Urinary bladder (tissue), 4 donors: ENCODE measurements around the gene WDR33. TPM values are rescaled to one million over a fixed set of nuclear protein-coding genes. Genes with fewer than 3 reads are reported as not detected.
"Not testable (repeated sequence)": the region's sequence is repeated elsewhere in the genome, so short reads cannot be mapped to it uniquely, and the experiment has no call there.

Experiments used
- DNase-seq: peaks from one replicate; pipeline ENCODE4 v3.0.0-alpha.2; 2015; ENCODE audit errors: extremely low spot score
- H3K27ac ChIP-seq: one replicate; pipeline ENCODE4 v1.5.1; 2013; ENCODE audit warnings: low read depth, mild to moderate bottlenecking, moderate library complexity
- H3K36me3 ChIP-seq: one replicate; pipeline ENCODE4 v1.6.1; 2013; ENCODE audit warnings: mild to moderate bottlenecking, moderate library complexity; ENCODE audit not compliant: insufficient read depth
- H3K4me1 ChIP-seq: one replicate; pipeline ENCODE4 v1.6.1; 2013; ENCODE audit warnings: mild to moderate bottlenecking, moderate library complexity; ENCODE audit not compliant: insufficient read depth
- H3K4me3 ChIP-seq: one replicate; pipeline ENCODE4 v1.5.1; 2013; ENCODE audit warnings: low read depth, low read length
- WGBS: extraction: QIAGEN DNeasy Blood & Tissue Kit; methylation state at CpG from one replicate; pipeline ENCODE4 v1.1.7; 2013; 5-methylcytosine and 5-hydroxymethylcytosine counted together
- polyA plus RNA-seq: library from polyadenylated mRNA; stranded (reverse); fragments of 200-250 nt; gene quantifications from one replicate; pipeline ENCODE4 v1.2.3, GENCODE V29; 2013
- total RNA-seq: library from RNA; depleted of rRNA; stranded (reverse); fragments of >200 nt; gene quantifications from one replicate; pipeline ENCODE4 v1.2.3, GENCODE V29; 2014
- donor health status: healthy with polysubstance abuse.
- donor health status: healthy.

WDR33 gene
- total RNA-seq, result 88.7 TPM
- 15.7 TPM for polyA plus RNA-seq

DNA sequence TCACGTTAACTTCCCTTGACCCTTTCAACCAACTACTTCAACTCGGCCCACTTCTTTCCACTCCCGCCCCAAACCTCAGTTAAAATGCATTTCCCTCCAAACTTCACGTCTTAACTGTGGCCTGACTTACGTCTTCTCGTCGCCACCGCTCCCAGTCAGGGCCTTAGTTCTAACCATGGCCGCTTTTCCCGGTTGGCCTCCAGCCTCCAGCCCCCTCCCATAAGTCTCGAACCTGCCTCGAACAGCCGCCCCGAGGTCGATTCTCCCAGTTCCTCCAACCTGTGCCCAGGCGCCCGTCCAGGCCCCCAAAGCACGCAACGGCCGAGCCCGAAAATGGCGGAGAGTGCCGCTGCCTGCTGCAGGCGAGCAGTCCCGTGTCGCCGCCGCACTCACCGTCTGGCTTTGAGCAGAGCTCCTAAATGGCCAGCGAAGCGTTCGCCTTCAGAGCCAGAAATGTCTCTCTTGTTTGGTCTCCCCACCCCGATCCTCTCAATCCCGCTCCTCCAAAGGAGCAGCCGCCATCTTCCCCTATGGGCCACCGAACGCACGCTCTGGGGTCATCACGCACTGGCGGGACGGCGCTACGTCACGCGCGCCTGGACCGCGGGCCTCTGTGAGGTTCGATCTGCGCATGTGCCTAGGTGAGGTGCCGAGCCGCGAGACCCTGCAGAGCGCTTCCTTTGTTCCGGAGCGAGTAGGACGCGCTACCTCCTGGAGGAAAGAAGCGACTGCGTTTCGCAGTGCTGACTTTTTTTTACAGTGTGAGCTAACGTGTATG, at the start of gene WDR33:
WDR33 (minus strand) TSS at position 553 of the 778 bp plus-strand sequence. CDS start 40,190 bp downstream, outside the sequence.
- whole genome bisulfite sequencing, result under 1% methylated on average over 62 of the region's 62 CpGs
- peaks cover 1% of the 10 kb centered on the region for H3K4me1 ChIP-seq

DNA sequence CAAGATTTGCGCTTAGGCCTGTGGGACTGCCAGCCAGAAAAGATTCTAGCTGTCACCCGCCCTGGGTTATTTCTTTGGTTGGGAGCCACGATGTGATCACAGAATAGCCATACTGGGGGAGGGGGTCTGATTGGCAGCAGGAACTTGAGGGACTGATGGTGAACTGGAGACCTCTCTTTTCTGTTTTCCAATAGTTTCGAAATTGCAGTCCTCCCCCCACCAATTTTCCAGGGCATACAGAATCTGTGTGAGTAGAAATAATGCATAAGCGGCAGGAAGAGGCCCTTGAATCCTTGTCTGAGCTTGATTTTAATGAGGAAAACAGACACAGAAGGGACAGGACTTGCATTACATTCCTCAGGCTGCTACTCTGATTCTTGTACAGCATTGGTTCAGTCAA, 49.2 kb upstream of the WDR33 start:
- no peak overlapping the region for H3K27ac ChIP-seq
- H3K4me3 ChIP-seq, result no peak overlapping the region
- DNase-seq, result no peak
- H3K36me3 ChIP-seq, result peaks cover 2% of the 10 kb centered on the region
- 51% methylated on average over 5 of the region's 5 CpGs for WGBS
- no peaks in the 10 kb centered on the region for H3K4me1 ChIP-seq

More for the DNA sequence above, at the start of gene WDR33:
- peak within 1 kb of the TSS; percentile 90 for H3K27ac ChIP-seq
- peak; percentile 85 for DNase-seq
- H3K36me3 ChIP-seq, result no peaks in the 10 kb centered on the region
- peak within 1 kb of the TSS; percentile 58 for H3K4me3 ChIP-seq

DNA sequence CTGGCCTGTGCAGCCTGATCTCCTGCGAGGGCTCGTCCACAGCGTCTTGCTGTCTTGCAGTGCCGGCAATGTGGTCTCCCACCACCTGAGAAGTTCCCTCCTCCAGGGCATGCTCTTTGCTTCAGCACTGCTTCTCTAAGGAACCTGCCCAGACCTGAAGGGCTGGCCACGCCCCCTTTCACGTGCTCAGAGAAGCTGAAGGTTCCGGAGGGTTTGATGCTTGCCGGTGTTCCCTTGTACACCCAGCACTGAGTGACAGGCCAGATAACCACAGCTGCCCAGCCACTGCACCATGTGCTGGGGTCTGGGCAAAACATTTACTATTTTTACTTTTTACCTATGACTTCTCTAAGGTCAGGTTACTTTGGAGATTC, 48.7 kb upstream of the WDR33 start:
- peaks cover under 1% of the 10 kb centered on the region for H3K36me3 ChIP-seq
- H3K4me3 ChIP-seq, result no peak overlapping the region
- WGBS, result 11% methylated on average over 8 of the region's 8 CpGs
- H3K4me1 ChIP-seq, result no peaks in the 10 kb centered on the region
- no peak overlapping the region for H3K27ac ChIP-seq
- peak; percentile 59 for DNase-seq

DNA sequence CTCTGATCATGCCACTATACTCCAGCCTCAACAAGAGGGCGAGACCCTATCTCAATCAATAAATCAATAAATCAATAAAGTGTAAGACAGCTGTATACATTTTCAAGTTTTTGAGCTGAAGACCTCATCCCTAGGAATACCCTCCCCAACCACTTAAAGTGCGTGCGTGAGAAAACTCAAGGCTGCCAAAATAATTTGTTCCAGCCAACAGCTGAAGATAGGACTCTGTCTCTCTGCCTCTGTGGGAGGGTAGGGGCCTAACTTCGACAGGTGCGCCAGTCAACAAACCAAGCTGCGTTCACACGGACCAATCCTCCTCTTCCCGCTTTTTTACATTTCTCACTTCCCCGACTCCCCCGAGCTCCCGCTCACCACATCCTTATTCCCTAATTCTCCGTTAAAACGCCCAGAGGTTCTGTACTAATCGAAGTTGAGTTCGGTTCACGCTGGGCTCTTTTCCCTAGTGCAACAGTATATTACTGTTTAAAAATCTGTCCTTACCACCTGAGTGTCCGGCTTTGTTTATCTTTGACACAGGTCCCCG, 46.4 kb upstream of the WDR33 start:
- no peaks in the 10 kb centered on the region for H3K4me1 ChIP-seq

DNA sequence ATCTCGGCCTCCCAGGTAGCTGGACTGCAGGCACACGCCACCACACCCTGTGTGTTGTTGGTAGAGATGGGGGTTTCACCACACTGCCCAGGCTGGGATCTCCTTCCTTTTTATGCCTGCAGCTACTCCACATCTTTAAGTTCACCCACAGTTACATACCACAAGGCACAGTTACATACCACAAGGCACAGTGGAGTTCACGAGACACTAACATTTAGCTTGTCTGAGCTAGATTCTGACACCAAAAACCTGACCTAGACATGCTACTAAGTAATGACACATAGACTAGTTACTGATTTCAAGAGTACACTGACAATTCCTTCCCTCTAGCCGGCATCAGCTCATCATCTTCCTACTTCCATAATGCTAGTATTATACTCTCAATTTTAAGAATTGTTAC, 42.7 kb upstream of the WDR33 start:
- no peaks in the 10 kb centered on the region for H3K36me3 ChIP-seq
- no peak overlapping the region for H3K4me3 ChIP-seq
- WGBS, result 84% methylated on average over 4 of the region's 4 CpGs
- H3K27ac ChIP-seq, result no peak overlapping the region
- no peaks in the 10 kb centered on the region for H3K4me1 ChIP-seq
- no peak for DNase-seq

More for the DNA sequence above, 46.4 kb upstream of the WDR33 start:
- 2% methylated on average over 18 of the region's 18 CpGs for WGBS
- no peak for DNase-seq
- H3K4me3 ChIP-seq, result peak overlapping the region; percentile 93
- H3K36me3 ChIP-seq, result no peaks in the 10 kb centered on the region
- H3K27ac ChIP-seq, result no peak overlapping the region

DNA sequence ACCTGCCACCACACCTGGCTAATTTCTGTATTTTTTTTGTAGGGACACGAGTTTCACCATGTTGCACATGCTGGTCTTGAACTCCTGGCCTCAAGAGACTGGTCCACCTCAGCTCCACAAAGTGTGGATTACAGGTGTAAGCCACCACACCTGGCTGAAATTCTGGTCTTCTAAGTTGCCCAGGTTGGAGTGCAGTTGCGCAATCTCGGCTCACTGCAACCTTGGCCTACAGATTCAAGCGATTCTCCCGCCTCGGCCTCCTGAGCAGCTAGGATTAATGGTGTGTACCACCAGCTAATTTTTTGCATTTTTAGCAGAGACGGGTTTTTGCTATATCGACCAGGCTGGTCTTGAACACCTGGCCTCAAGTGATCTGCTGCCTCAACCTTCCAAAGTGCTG, 41.4 kb upstream of the WDR33 start:
- Histone ChIP-seq H3K4me1 (no peaks in the 10 kb centered on the region), H3K4me3 (no peak overlapping the region), H3K27ac (no peak overlapping the region), H3K36me3 (no peaks in the 10 kb centered on the region)
- 97% methylated on average over 8 of the region's 8 CpGs for WGBS
- no peak for DNase-seq

DNA sequence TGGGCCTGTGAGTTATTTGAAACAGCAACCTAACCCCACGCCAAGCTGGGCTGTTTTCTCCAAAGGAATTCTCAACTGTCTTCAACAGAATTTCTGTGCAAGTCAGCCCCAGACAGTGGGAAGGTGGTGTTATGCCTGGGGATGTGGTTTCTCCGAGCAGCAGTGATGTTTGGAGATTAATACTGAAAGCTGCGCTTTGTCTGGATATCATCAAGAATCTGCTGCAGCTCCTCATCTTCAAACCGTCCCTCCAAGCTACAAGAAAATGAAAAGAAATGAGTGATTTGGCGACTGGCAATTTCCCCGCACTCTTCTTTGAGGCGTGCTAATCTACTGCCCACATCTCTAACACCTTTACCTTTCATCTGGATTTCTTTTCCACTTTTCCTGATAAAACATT, 37.0 kb upstream of the WDR33 start:
- no peak overlapping the region for H3K4me3 ChIP-seq

DNA sequence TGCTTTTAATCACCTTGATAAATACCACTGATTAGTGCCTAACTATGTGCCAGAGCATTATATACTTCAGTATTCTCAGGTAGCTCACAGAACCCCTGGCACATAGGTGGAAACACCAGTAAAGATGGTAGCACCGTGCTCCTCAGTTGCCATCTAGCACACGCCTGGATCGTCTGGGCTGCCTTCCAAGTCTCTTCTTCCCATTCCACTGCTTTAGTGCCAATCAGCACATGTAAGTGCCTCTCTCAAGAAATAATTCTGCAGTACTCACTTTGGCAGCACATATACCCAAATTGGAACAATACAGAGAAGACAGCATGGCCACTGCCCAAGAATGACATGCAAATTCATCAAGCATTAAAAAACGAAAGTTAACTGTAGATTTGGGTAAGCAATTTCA, 34.0 kb upstream of the WDR33 start:
- WGBS, result 80% methylated on average over 4 of the region's 4 CpGs
- H3K36me3 ChIP-seq, result peaks cover 6% of the 10 kb centered on the region
- H3K4me1 ChIP-seq, result no peaks in the 10 kb centered on the region
- DNase-seq, result no peak
- no peak overlapping the region for H3K4me3 ChIP-seq
- no peak overlapping the region for H3K27ac ChIP-seq

More for the DNA sequence above, 37.0 kb upstream of the WDR33 start:
- 87% methylated on average over 7 of the region's 7 CpGs for WGBS
- Histone ChIP-seq H3K27ac (no peak overlapping the region), H3K36me3 (peaks cover 6% of the 10 kb centered on the region), H3K4me1 (no peaks in the 10 kb centered on the region)
- DNase-seq, result no peak

DNA sequence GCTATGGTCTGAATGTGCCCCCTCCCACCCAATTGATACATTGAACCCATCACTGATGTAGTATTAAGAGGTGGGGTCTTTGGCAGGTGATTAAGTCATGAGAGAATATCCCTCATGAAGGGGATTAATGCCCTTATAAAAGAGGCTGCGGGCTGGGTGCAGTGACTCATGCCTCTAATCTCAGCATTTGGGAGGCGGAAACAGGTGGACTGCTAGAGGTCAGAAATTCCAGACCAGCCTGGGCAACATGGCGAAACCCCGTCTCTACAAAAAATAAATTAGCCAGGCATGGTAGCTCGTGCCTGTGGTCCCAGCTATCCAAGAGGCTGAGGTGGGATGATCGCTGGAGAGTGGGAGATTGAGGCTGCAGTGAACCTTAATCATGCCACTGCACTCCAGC, 32.7 kb upstream of the WDR33 start:
- no peak for DNase-seq
- H3K4me3 ChIP-seq, result no peak overlapping the region
- H3K36me3 ChIP-seq, result peaks cover 6% of the 10 kb centered on the region
- no peaks in the 10 kb centered on the region for H3K4me1 ChIP-seq
- WGBS, result 94% methylated on average over 6 of the region's 6 CpGs
- no peak overlapping the region for H3K27ac ChIP-seq

DNA sequence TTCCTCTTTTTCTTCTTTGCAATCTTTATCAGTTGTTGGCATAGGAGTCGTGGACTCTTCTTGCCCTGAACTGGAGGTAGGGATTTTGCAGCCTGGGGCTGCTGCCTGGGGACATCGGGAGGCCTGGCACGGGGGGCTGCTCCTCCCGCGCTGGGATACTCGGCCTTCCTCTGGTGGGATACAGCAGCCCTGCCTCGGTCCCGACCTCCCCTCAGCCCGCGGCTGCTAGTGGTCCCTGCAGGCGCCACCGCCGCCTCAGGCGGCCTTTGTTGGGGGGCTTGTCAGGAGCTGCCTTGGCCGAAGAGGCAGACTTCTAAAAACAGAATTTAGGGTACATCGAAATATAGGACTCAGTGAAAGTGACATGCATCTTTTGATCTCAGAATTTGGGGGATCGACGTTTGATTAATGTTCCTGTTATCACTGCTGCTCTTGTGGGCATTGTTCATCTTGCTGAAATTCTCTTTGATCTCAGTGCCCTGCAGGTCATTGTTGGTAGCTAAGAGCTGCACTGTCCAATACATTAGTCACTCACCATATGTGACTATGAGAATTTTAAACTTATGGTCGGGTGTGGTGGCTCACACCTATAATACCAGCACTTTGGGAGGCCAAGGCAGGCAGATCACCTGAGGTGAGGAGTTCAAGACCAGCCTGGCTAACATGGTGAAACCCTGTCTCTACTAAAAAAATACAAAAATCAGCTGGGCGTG, 30.7 kb upstream of the WDR33 start:
- H3K4me3 ChIP-seq, result no peak overlapping the region
- H3K36me3 ChIP-seq, result peaks cover under 1% of the 10 kb centered on the region
- H3K4me1 ChIP-seq, result no peaks in the 10 kb centered on the region
- 81% methylated on average over 20 of the region's 20 CpGs for WGBS
- H3K27ac ChIP-seq, result no peak overlapping the region
- DNase-seq, result no peak

DNA sequence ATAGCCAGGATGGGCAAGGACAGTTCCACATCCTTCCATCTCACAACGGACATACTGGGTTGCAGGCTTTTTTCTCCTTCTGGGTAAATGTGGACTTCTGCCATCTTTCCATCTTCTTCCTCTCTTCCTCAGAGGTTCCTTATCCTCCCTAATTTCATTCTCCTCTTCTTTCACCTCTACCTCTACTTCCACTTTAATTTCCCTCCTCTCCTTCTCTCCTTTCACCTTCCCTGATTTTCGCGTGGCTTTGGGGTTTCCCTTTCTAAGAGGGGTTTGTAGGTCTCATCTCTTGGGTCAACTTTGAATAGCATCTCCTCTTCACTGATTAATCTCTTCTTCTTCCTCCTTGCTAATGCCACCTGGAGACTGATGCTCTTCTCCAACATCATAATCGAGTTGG, 29.9 kb upstream of the WDR33 start:
- no peaks in the 10 kb centered on the region for H3K36me3 ChIP-seq
- no peaks in the 10 kb centered on the region for H3K4me1 ChIP-seq
- H3K27ac ChIP-seq, result no peak overlapping the region
- 87% methylated on average over 4 of the region's 4 CpGs for WGBS
- no peak for DNase-seq
- no peak overlapping the region for H3K4me3 ChIP-seq

DNA sequence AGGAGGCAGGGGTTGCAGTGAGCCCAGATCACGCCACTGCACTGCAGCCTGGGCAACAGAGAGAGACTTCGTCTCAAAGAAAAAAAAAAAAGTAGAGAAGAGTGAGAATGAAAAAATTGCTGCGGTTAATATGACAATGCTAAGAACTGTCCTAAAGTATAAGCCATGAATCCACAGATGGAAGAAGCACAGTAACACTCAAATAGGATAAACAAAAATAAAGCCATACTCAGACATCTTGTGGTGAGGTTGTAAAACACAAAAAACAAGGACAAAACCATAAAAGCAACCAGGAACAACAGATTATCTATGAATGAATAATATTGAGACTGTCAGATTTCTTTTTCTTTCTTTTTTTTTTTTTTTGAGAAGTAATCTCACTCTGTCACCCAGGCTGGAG, 24.0 kb upstream of the WDR33 start:
- 62% methylated on average over 3 of the region's 3 CpGs for WGBS

DNA sequence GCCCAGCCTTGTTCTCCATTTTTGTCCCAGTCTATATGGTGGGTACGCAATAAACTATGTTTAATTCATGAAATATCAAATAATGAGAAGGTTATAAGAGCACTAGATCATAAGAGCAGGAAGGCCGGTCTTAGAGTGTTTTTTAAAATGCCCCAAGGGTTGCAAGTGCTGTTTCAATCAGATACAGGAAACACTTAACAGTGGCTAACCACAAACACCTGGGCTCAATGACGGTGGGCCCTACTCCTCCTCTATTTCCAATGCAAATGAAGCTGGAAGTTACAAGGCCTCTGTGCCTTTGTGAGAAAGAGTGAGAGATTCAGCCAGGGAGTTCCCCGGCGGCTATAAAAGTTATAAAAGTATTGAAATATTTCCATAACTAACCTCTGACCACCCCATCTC, 18.9 kb upstream of the WDR33 start:
- H3K4me1 ChIP-seq, result no peaks in the 10 kb centered on the region
- H3K27ac ChIP-seq, result no peak overlapping the region
- H3K4me3 ChIP-seq, result no peak overlapping the region
- WGBS, result 55% methylated on average over 5 of the region's 5 CpGs
- H3K36me3 ChIP-seq, result no peaks in the 10 kb centered on the region
- no peak for DNase-seq

More for the DNA sequence above, 24.0 kb upstream of the WDR33 start:
- Histone ChIP-seq H3K27ac (no peak overlapping the region), H3K36me3 (no peaks in the 10 kb centered on the region), H3K4me1 (no peaks in the 10 kb centered on the region), H3K4me3 (no peak overlapping the region)
- DNase-seq, result no peak

DNA sequence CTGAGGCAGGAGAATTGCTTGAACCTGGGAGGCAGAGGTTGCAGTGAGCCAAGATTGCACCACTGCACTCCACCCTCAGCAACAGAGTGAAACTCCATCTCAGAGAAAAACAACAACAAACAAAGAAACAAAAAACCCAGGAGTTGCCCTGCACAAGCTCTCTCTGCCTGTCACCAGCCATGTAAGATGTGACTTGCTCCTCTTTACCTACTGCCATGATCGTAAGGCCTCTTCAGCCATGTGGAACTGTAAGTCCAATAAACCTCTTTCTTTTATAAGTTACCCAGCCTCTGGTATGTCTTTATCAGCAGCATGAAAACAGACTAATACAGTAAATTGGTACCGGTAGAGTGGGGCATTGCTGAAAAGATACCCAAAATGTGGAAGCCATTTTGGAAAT, 15.7 kb upstream of the WDR33 start:
- DNase-seq, H3K36me3 ChIP-seq, H3K4me1 ChIP-seq, H3K27ac ChIP-seq, H3K4me3 ChIP-seq: not testable (repeated sequence)
- 94% methylated on average over 2 of the region's 2 CpGs for WGBS
